Glutamatergic neuron (in vitro differentiated cells): Measurements from ENCODE around the gene IRS1. TPM values are rescaled to one million over a fixed set of nuclear protein-coding genes. Genes with fewer than 3 reads are reported as not detected.

Experiments
- DNase-seq: peaks from one replicate; pipeline ENCODE4 v3.0.0; 2022
- H3K27ac Mint-ChIP-seq: one replicate; pipeline ENCODE4 v1.8.0; 2020; ENCODE audit warnings: mild to moderate bottlenecking, mixed read lengths, inconsistent platforms; ENCODE audit not compliant: unreplicated experiment
- H3K27me3 Mint-ChIP-seq: one replicate; pipeline ENCODE4 v1.8.0; 2020; ENCODE audit warnings: mild to moderate bottlenecking, moderate library complexity, mixed read lengths, inconsistent platforms; ENCODE audit not compliant: unreplicated experiment
- H3K36me3 Mint-ChIP-seq: one replicate; pipeline ENCODE4 v1.8.0; 2020; ENCODE audit warnings: mild to moderate bottlenecking, mixed read lengths, inconsistent platforms; ENCODE audit not compliant: unreplicated experiment
- H3K4me1 Mint-ChIP-seq: one replicate; pipeline ENCODE4 v1.8.0; 2020; ENCODE audit warnings: mild to moderate bottlenecking, low read depth, mixed read lengths, inconsistent platforms; ENCODE audit not compliant: unreplicated experiment
- H3K4me3 Mint-ChIP-seq: one replicate; pipeline ENCODE4 v1.8.0; 2020; ENCODE audit warnings: mild to moderate bottlenecking, mixed read lengths, inconsistent platforms; ENCODE audit not compliant: unreplicated experiment
- H3K9me3 Mint-ChIP-seq: one replicate; pipeline ENCODE4 v1.8.0; 2020; ENCODE audit warnings: mild to moderate bottlenecking, moderate library complexity, mixed read lengths, inconsistent platforms; ENCODE audit not compliant: unreplicated experiment
- total RNA-seq: library from RNA; stranded (reverse); fragmentation: NEBNext Ultra II Directional; extraction: Animal tissue kit (Norgen Biotek cat#: 25700); gene quantifications from one replicate; pipeline ENCODE4 v1.2.1, GENCODE V29; 2021; ENCODE audit not compliant: unreplicated experiment
- TF ChIP-seq, protein P1 (sequence below): fragments of 200-600 bp; sonication (generic); IDR thresholded peaks from one replicate; pipeline ENCODE4 v1.5.0; 2021; ENCODE audit not compliant: partially characterized antibody, unreplicated experiment

IRS1 gene
- total RNA-seq, 1 donor from 2014 or later: 8.1 TPM

DNA sequence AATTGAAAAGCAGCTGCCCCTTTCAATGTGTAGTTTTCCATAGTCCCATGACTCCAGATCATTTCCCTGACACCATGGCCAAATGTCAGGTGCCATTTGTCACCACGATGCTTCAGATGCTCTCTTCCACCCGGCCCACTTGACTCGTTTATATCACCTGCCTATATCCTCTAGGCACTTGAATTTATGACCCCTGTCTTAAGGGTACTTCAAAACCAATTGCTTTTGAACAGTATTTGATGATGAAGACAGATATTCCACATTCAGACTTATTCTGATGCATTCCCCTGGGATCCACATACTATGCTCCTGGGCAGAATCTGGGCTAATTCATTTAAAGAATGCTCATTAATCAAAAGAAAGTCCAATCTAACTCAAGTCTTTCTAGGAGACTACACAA is 19.3 kb upstream of the IRS1 start:
- DNase-seq: no peak
- TF ChIP-seq, protein P1, sequence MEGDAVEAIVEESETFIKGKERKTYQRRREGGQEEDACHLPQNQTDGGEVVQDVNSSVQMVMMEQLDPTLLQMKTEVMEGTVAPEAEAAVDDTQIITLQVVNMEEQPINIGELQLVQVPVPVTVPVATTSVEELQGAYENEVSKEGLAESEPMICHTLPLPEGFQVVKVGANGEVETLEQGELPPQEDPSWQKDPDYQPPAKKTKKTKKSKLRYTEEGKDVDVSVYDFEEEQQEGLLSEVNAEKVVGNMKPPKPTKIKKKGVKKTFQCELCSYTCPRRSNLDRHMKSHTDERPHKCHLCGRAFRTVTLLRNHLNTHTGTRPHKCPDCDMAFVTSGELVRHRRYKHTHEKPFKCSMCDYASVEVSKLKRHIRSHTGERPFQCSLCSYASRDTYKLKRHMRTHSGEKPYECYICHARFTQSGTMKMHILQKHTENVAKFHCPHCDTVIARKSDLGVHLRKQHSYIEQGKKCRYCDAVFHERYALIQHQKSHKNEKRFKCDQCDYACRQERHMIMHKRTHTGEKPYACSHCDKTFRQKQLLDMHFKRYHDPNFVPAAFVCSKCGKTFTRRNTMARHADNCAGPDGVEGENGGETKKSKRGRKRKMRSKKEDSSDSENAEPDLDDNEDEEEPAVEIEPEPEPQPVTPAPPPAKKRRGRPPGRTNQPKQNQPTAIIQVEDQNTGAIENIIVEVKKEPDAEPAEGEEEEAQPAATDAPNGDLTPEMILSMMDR: no peak
- no peaks in the 10 kb centered on the region for H3K4me1 Mint-ChIP-seq
- no peak overlapping the region for H3K27ac Mint-ChIP-seq
- no peaks in the 10 kb centered on the region for H3K9me3 Mint-ChIP-seq
- peaks cover 4% of the 10 kb centered on the region for H3K36me3 Mint-ChIP-seq
- no peak overlapping the region for H3K4me3 Mint-ChIP-seq
- no peaks in the 10 kb centered on the region for H3K27me3 Mint-ChIP-seq

DNA sequence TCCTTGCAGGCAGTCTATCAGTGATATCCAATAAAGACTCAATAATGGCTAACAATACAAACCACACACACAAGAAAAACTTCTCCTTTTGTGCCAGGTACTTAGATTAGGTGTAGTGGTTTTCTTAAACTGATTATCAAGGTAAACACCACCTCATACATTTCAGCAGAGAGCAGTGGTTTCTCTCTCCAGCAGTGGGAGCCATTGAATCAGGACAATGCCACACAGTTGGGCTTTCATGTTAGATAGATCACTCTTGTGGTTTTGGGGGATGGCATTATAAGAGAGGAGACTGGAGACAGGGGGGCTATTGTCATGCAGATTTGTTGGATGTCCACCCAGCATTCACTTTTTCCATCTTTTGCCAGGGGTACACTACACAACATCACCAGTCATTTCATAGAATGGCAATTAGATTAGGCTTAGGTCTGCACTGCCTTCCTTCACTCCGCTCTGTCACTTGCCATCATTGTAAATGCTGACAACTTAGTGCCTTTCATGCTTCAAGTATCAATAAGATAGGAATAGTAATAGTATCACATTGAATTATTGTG is 13.6 kb upstream of the IRS1 start:
- H3K4me1 Mint-ChIP-seq: no peaks in the 10 kb centered on the region
- no peaks in the 10 kb centered on the region for H3K36me3 Mint-ChIP-seq
- no peaks in the 10 kb centered on the region for H3K9me3 Mint-ChIP-seq
- TF ChIP-seq, protein P1: no peak
- DNase-seq: no peak
- H3K4me3 Mint-ChIP-seq: no peak overlapping the region
- H3K27me3 Mint-ChIP-seq: no peaks in the 10 kb centered on the region
- H3K27ac Mint-ChIP-seq: no peak overlapping the region

DNA sequence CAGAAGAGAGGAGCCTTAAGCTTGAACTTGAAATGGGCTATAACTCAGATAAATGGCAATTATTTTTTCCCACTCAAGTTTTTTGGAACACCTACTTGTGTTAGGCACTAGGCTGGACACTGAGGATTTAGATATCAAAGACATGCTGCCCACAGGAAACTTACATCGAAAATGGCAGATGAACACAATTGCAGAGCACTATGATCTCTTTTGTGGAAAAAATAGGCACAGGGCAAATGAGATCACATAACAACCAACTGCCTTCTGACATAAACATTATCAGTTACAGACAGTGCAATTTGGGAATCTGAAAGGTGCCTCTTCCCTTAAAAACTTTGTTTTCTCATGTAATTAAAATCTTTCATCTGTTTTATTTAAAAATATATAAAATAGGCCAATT is 3.8 kb upstream of the IRS1 start:
- TF ChIP-seq, protein P1: no peak
- Mint-ChIP-seq H3K4me1 (peaks cover 3% of the 10 kb centered on the region), H3K27ac (no peak overlapping the region), H3K9me3 (peaks cover 4% of the 10 kb centered on the region), H3K27me3 (peaks cover 4% of the 10 kb centered on the region), H3K36me3 (no peaks in the 10 kb centered on the region), H3K4me3 (no peak overlapping the region)
- no peak for DNase-seq

DNA sequence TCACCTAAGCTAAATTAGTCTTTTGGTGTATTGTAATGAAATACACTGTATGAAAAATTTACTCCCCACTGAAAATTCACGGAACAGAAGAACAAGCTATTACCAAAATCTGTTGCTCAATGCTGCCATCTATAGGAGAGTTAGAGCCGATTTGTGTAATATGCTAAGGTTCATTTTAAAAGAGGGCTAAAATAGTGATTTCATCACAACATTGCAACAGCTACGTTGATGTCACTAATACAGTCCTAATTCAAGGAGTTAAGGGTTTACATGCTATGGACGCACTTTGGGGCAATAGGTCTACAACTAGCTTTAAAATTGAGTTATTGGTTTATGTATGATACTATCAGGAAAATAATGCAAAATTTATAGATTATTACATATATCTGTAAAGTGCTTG is 3.0 kb upstream of the IRS1 start:
- Mint-ChIP-seq H3K4me3 (no peak overlapping the region), H3K27ac (no peak overlapping the region), H3K36me3 (no peaks in the 10 kb centered on the region), H3K4me1 (peaks cover 3% of the 10 kb centered on the region), H3K9me3 (peaks cover 4% of the 10 kb centered on the region), H3K27me3 (peaks cover 6% of the 10 kb centered on the region)
- TF ChIP-seq, protein P1: peak; percentile 75
- DNase-seq: no peak

- H3K4me1 Mint-ChIP-seq: peaks cover 11% of the 10 kb centered on the region
- H3K36me3 Mint-ChIP-seq: no peaks in the 10 kb centered on the region
- H3K9me3 Mint-ChIP-seq: peaks cover 4% of the 10 kb centered on the region
- peak; percentile 95 for DNase-seq
- peak overlapping the region; percentile 71 for H3K27ac Mint-ChIP-seq
- H3K27me3 Mint-ChIP-seq: peaks cover 10% of the 10 kb centered on the region
- TF ChIP-seq, protein P1: no peak
- peak overlapping the region; percentile 99 for H3K4me3 Mint-ChIP-seq
Measured at GRCh38 chr2:226800941-226801784, 1.5 kb upstream of the IRS1 start.
